KMS-11 (cell line): Measurements from ENCODE around the gene OR10A3.

Experiments
- H2AFZ ChIP-seq: fragments of 200-600 bp; sonication (generic); 2 replicates; pipeline ENCODE4 v1.6.1; 2016; ENCODE audit warnings: antibody characterized with exemption, mixed run types, low read depth
- H3K27ac ChIP-seq: fragments of 200-600 bp; sonication (generic); 2 replicates; pipeline ENCODE4 v1.6.1; 2016; ENCODE audit warnings: mild to moderate bottlenecking, mixed run types
- H3K27me3 ChIP-seq: fragments of 200-600 bp; sonication (generic); 2 replicates; pipeline ENCODE4 v1.6.1; 2017; ENCODE audit warnings: mild to moderate bottlenecking, low read depth, mixed run types, moderate library complexity; ENCODE audit not compliant: insufficient read depth
- H3K36me3 ChIP-seq: fragments of 200-600 bp; sonication (generic); 2 replicates; pipeline ENCODE4 v1.6.1; 2017; ENCODE audit warnings: mild to moderate bottlenecking, mixed run types; ENCODE audit not compliant: insufficient read depth
- H3K4me1 ChIP-seq: fragments of 200-600 bp; sonication (generic); 2 replicates; pipeline ENCODE4 v1.6.1; 2016; ENCODE audit warnings: mild to moderate bottlenecking, low read depth, mixed run types; ENCODE audit not compliant: poor library complexity, severe bottlenecking
- H3K4me2 ChIP-seq: fragments of 200-600 bp; sonication (generic); 2 replicates; pipeline ENCODE4 v1.7.0; 2016; ENCODE audit warnings: mild to moderate bottlenecking, mixed run types
- H3K4me3 ChIP-seq: fragments of 200-600 bp; sonication (generic); IDR thresholded peaks from 2 replicates; pipeline ENCODE4 v1.6.1; 2017; ENCODE audit warnings: low read depth, low read length, mixed read lengths; ENCODE audit not compliant: insufficient read depth
- H3K79me2 ChIP-seq: fragments of 200-600 bp; sonication (generic); 2 replicates; pipeline ENCODE4 v1.6.1; 2016; ENCODE audit warnings: low read depth, mixed run types; ENCODE audit not compliant: insufficient read depth
- H3K9ac ChIP-seq: fragments of 200-600 bp; sonication (generic); 2 replicates; pipeline ENCODE4 v1.6.1; 2016; ENCODE audit warnings: mild to moderate bottlenecking, mixed run types
- H4K20me1 ChIP-seq: fragments of 200-600 bp; sonication (generic); 2 replicates; pipeline ENCODE4 v1.6.1; 2016; ENCODE audit warnings: mild to moderate bottlenecking, mixed run types; ENCODE audit not compliant: insufficient read depth
- CTCF ChIP-seq: fragments of 200-600 bp; sonication (generic); conservative IDR thresholded peaks from 2 replicates; pipeline ENCODE4 v1.6.1; 2017; ENCODE audit warnings: low read depth, mild to moderate bottlenecking, antibody characterized with exemption, low read length, moderate library complexity, mixed read lengths

Gene OR10A3

GRCh38 chr11:7907121-7907520 is 34.4 kb downstream of the OR10A3 start:
- no peak for TF ChIP-seq CTCF
- Histone ChIP-seq H3K27ac (no peak overlapping the region), H3K4me2 (no peak overlapping the region)

GRCh38 chr11:7906481-7906880 is 35.0 kb downstream of the OR10A3 start:
- H3K4me2 ChIP-seq, result no peak overlapping the region
- H3K27me3 ChIP-seq, result no peaks in the 10 kb centered on the region
- H3K27ac ChIP-seq, result no peak overlapping the region
- no peaks in the 10 kb centered on the region for H4K20me1 ChIP-seq
- no peak overlapping the region for H2AFZ ChIP-seq
- no peak overlapping the region for H3K9ac ChIP-seq
- H3K36me3 ChIP-seq, result no peaks in the 10 kb centered on the region
- TF ChIP-seq CTCF, result no peak
- no peaks in the 10 kb centered on the region for H3K4me1 ChIP-seq
- no peak overlapping the region for H3K4me3 ChIP-seq
- no peaks in the 10 kb centered on the region for H3K79me2 ChIP-seq

More at GRCh38 chr11:7907121-7907520, 34.4 kb downstream of the OR10A3 start:
- Histone ChIP-seq H3K27me3 (no peaks in the 10 kb centered on the region), H3K4me1 (no peaks in the 10 kb centered on the region), H3K9ac (no peak overlapping the region), H3K36me3 (no peaks in the 10 kb centered on the region), H2AFZ (no peak overlapping the region), H3K79me2 (no peaks in the 10 kb centered on the region), H4K20me1 (no peaks in the 10 kb centered on the region), H3K4me3 (no peak overlapping the region)

GRCh38 chr11:7905961-7906429 is 35.5 kb downstream of the OR10A3 start:
- no peaks in the 10 kb centered on the region for H3K79me2 ChIP-seq
- no peaks in the 10 kb centered on the region for H4K20me1 ChIP-seq
- H3K36me3 ChIP-seq, result no peaks in the 10 kb centered on the region
- H3K9ac ChIP-seq, result no peak overlapping the region
- TF ChIP-seq CTCF, result no peak
- no peak overlapping the region for H2AFZ ChIP-seq
- no peaks in the 10 kb centered on the region for H3K4me1 ChIP-seq
- no peak overlapping the region for H3K27ac ChIP-seq
- no peaks in the 10 kb centered on the region for H3K27me3 ChIP-seq
- H3K4me3 ChIP-seq, result no peak overlapping the region
- H3K4me2 ChIP-seq, result no peak overlapping the region

- Histone ChIP-seq H4K20me1 (no peaks in the 10 kb centered on the region), H2AFZ (no peak overlapping the region), H3K4me1 (no peaks in the 10 kb centered on the region), H3K27ac (no peak overlapping the region), H3K9ac (no peak overlapping the region), H3K36me3 (no peaks in the 10 kb centered on the region), H3K27me3 (no peaks in the 10 kb centered on the region), H3K79me2 (no peaks in the 10 kb centered on the region), H3K4me2 (no peak overlapping the region), H3K4me3 (no peak overlapping the region)
- no peak for TF ChIP-seq CTCF
These were observed 36.0 kb downstream of the OR10A3 start for GRCh38 chr11:7905549-7905948.
